ENCODE data around the gene PNPLA8.

DNA sequence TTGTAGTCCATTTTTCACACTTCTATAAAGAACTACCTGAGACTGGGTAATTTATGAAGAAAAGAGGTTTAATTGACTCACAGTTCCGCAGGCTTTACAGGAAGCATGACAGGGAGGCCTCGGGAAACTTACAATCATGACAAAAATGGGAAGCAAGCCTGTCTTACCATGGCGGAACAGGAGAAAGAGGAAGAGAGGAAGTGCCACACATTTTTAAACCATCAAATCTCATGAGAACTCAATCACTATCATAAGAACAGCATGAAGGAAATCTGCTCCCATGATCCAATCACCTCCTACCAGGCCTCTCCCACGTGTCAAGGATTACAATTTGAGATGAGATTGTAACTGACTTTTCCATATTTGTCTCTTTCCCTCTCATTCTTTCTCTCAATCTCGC lies 9.3 kb upstream of the PNPLA8 start:
- TF ChIP-seq, protein P1, sequence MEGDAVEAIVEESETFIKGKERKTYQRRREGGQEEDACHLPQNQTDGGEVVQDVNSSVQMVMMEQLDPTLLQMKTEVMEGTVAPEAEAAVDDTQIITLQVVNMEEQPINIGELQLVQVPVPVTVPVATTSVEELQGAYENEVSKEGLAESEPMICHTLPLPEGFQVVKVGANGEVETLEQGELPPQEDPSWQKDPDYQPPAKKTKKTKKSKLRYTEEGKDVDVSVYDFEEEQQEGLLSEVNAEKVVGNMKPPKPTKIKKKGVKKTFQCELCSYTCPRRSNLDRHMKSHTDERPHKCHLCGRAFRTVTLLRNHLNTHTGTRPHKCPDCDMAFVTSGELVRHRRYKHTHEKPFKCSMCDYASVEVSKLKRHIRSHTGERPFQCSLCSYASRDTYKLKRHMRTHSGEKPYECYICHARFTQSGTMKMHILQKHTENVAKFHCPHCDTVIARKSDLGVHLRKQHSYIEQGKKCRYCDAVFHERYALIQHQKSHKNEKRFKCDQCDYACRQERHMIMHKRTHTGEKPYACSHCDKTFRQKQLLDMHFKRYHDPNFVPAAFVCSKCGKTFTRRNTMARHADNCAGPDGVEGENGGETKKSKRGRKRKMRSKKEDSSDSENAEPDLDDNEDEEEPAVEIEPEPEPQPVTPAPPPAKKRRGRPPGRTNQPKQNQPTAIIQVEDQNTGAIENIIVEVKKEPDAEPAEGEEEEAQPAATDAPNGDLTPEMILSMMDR (IDR thresholded peaks at IDR 0.05; ENCODE audit: low read depth, low read length), result no peak
- no peak for TF ChIP-seq POLR2A (IDR thresholded peaks at IDR 0.05; ENCODE audit: extremely low read depth, insufficient read length)
